Upper lobe of right lung (tissue), 1 donor: ENCODE measurements around the gene CDH5. TPM values are rescaled to one million over a fixed set of nuclear protein-coding genes. Genes with fewer than 3 reads are reported as not detected.

Experiments used
- ATAC-seq: fragments of 200-7000 bp; cut with Tn5 transposase; one replicate; pipeline ENCODE4 v1.9.1; 2020; ENCODE audit warnings: mild to moderate bottlenecking, moderate library complexity
- DNase-seq: peaks from one replicate; pipeline ENCODE4 v3.0.0-alpha.2; 2020
- H3K27ac ChIP-seq: fragments of 200-600 bp; one replicate; pipeline ENCODE4 v1.8.0; 2022
- H3K27me3 ChIP-seq: fragments of 200-600 bp; one replicate; pipeline ENCODE4 v1.8.0; 2022; ENCODE audit warnings: mild to moderate bottlenecking
- H3K36me3 ChIP-seq: fragments of 200-600 bp; one replicate; pipeline ENCODE4 v1.8.0; 2022
- H3K4me1 ChIP-seq: fragments of 200-600 bp; one replicate; pipeline ENCODE4 v1.8.0; 2022
- H3K4me3 ChIP-seq: fragments of 200-600 bp; one replicate; pipeline ENCODE4 v1.8.0; 2022; ENCODE audit warnings: mild to moderate bottlenecking
- H3K9me3 ChIP-seq: fragments of 200-600 bp; one replicate; pipeline ENCODE4 v1.8.0; 2022
- CTCF ChIP-seq: fragments of 200-600 bp; IDR thresholded peaks from one replicate; pipeline ENCODE4 v1.8.0; 2022; ENCODE audit warnings: antibody characterized with exemption
- intact Hi-C: fragments of 100-400 bp; cut with DNase I; formaldehyde crosslinking; loops from one replicate; pipeline ENCODE4 v1.11.0; 2022
- total RNA-seq: library from RNA; stranded (reverse); fragmentation: NEBNext Ultra II Directional; extraction: Animal tissue kit (Norgen Biotek cat#: 25700); gene quantifications from one replicate; pipeline ENCODE4 v1.2.1, GENCODE V29; 2021
- donor health status: DM: no; HTN: yes; CAD: no; lungs with severe emphysema.

Gene CDH5
- total RNA-seq, 1 donor from 2014 or later = 144 TPM

- Histone ChIP-seq H3K4me1 (peaks cover 13% of the 10 kb centered on the region), H3K36me3 (no peaks in the 10 kb centered on the region), H3K4me3 (no peak overlapping the region), H3K27me3 (no peaks in the 10 kb centered on the region), H3K27ac (no peak overlapping the region), H3K9me3 (no peaks in the 10 kb centered on the region)
- ATAC-seq (no peak), DNase-seq (no peak)
- no peak for TF ChIP-seq CTCF
- intact Hi-C loops = no loop called here
Measured at GRCh38 chr16:66373667-66374066, 7.2 kb downstream of the CDH5 start.

DNA sequence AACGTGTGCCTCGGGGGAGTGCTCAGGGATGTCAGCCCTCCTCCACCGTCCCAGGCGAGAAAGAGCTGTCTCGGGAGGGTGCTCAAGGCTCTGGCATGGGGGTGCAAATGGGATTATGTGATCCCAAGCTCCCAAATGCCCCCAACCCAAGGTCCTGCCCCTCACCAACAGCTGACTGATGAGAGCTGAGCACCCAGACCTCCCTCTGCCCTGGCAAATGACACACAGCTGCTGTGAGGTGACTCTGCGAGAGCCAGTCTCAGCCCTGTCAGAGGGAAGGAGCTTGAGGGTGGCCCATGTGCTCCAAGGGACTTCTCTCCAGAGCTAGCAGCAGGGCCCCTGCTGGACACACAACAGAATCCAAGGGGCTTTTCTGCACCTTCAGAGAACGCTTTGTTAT, 7.7 kb downstream of the CDH5 start:
- Histone ChIP-seq H3K4me1 (peaks cover 13% of the 10 kb centered on the region), H3K4me3 (no peak overlapping the region), H3K27me3 (no peaks in the 10 kb centered on the region), H3K9me3 (no peaks in the 10 kb centered on the region), H3K36me3 (no peaks in the 10 kb centered on the region), H3K27ac (no peak overlapping the region)
- no peak for DNase-seq
- ATAC-seq = no peak
- no peak for TF ChIP-seq CTCF
- intact Hi-C loops = no loop called here

GRCh38 chr16:66375451-66375850, 9.0 kb downstream of the CDH5 start:
- no peaks in the 10 kb centered on the region for H3K27me3 ChIP-seq
- H3K27ac ChIP-seq = no peak overlapping the region
- DNase-seq (no peak), ATAC-seq (no peak)
- no peaks in the 10 kb centered on the region for H3K9me3 ChIP-seq
- intact Hi-C loops = no loop called here
- H3K36me3 ChIP-seq = no peaks in the 10 kb centered on the region
- H3K4me1 ChIP-seq = peaks cover 11% of the 10 kb centered on the region
- no peak for TF ChIP-seq CTCF
- no peak overlapping the region for H3K4me3 ChIP-seq

DNA sequence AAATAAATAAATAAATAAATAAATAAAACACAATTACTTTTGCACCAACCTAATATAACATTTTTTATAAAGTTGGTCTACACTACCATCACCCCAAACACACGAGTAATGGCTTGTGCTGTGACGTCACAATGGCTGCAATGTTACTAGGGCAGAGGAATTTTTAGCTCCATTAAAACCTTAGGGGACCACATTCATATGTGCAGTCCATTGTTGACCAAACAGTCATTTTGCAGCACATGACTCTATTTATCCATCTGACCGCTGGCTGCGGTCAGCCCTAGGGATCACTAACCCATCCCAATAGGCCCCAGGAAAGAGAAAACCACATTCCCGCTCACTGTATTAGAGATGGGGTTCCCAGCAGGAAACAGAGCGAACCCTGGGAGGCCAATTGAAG, 9.6 kb downstream of the CDH5 start:
- peaks cover 8% of the 10 kb centered on the region for H3K4me1 ChIP-seq
- no peaks in the 10 kb centered on the region for H3K36me3 ChIP-seq
- ATAC-seq = no peak
- H3K4me3 ChIP-seq = no peak overlapping the region
- intact Hi-C loops = no loop called here
- H3K27me3 ChIP-seq = no peaks in the 10 kb centered on the region
- DNase-seq = no peak
- no peaks in the 10 kb centered on the region for H3K9me3 ChIP-seq
- no peak overlapping the region for H3K27ac ChIP-seq
- TF ChIP-seq CTCF = no peak

DNA sequence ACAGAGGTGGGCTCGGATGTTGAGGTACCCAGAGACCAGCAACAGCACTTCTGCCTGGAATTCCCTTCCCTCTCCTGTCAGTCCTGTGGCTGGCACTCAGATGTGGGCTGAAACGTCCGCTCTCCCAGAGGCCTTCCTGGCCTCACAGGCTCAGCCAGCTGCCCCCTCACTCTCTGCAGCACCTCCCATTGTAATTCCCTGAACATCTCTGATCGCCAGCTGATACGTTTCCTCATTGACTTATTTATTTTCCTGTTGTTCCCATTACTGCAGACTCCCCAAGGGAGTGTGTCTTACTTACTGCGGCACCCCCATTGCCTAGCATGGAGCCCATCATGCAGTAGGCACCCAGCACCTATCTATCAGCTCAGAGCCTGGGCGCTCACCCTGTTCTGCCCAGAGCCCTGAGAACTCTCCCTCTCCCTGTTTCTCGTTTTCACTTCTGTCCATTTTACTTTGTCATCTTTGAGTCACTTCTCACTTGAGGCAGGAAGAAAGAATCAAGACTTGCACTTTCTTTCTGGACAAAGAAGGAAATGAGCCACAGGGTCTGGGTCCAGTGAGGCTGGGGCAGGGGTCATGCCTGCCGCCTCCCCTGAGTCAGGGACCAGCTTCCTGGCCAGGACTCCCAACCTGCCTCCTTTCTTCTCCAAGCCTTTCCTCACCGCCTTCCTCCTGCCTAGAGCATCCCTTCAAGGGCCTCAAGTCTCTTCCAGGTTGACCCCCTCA, 10.2 kb downstream of the CDH5 start:
- peaks cover 8% of the 10 kb centered on the region for H3K4me1 ChIP-seq
- H3K36me3 ChIP-seq = no peaks in the 10 kb centered on the region
- no peak for DNase-seq
- intact Hi-C loops = no loop called here
- no peak overlapping the region for H3K4me3 ChIP-seq
- TF ChIP-seq CTCF = no peak
- no peak overlapping the region for H3K27ac ChIP-seq
- no peaks in the 10 kb centered on the region for H3K9me3 ChIP-seq
- H3K27me3 ChIP-seq = no peaks in the 10 kb centered on the region
- peak; percentile 4 for ATAC-seq

GRCh38 chr16:66377324-66377723, 10.8 kb downstream of the CDH5 start:
- Histone ChIP-seq H3K36me3 (no peaks in the 10 kb centered on the region), H3K27ac (no peak overlapping the region), H3K4me3 (no peak overlapping the region), H3K9me3 (no peaks in the 10 kb centered on the region), H3K4me1 (peaks cover 8% of the 10 kb centered on the region), H3K27me3 (no peaks in the 10 kb centered on the region)
- DNase-seq = no peak
- intact Hi-C loops = no loop called here
- ATAC-seq = peak; percentile 3
- no peak for TF ChIP-seq CTCF
